Gastroesophageal sphincter (tissue), 3 donors: ENCODE data around the gene HDAC4.

Experiments used
- EP300 ChIP-seq: sonication (generic); formaldehyde crosslinking; IDR thresholded peaks from one replicate; pipeline ENCODE4 v1.6.1; 2017; ENCODE audit warnings: antibody characterized with exemption, mild to moderate bottlenecking
- POLR2A ChIP-seq, 2 donors: fragments of 450-650 bp; IDR thresholded peaks; one replicate each; pipeline ENCODE4 v1.6.1; 2017; ENCODE audit warnings: antibody characterized with exemption in 2 of 2, mild to moderate bottlenecking in 2 of 2, moderate library complexity in 1 of 2
- POLR2AphosphoS5 ChIP-seq: sonication (generic); formaldehyde crosslinking; IDR thresholded peaks from one replicate; pipeline ENCODE4 v1.6.1; 2017; ENCODE audit warnings: antibody characterized with exemption
- TF ChIP-seq, protein P1 (sequence below), 4 experiments: fragments of 200-600 bp in 2 of 4; fragments of 450-650 bp in 2 of 4; sonication (generic) in 1 of 4; IDR thresholded peaks; one replicate each; pipeline ENCODE4 v1.5.1; 2017 to 2019; ENCODE audit warnings: antibody characterized with exemption in 4 of 4, mild to moderate bottlenecking in 2 of 4, moderate library complexity in 2 of 4

DNA sequence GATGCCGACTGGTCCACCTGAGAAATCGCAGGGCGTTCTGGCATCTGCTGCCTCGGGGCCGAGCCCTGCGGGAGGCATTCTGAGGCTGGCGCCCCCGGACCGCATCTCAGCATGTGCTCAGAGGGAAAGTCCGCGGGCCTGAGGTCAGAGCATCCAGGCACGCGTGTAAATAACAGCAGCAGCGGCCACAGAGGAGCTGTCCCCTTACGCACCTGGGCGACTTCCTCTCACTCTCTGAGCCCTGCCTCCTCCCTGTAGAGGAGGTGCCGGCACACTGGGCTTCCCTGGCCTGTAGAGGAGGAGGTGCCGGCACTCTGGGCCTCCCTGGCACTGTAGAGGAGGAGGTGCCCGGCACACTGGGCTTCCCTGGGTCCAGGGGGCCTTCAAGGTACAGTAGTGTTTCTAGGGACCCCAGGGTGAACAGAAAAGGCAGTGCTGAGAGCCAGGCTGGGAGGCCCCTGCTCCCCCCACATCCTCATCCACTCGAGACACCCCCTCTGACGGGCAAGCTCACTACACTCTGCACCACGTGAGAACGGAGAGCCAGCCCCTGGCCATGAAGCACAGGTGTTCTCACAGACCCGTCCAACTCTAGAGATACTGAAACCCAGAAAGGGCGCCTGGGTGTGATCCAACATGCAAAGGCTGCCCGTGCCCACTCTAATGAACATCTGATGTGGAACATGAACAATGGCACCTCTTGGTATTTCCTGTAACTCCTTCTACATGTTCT is 263.5 kb downstream of the HDAC4 start:
- TF ChIP-seq EP300 (no peak), POLR2A (IDR thresholded peaks at IDR 0.05) (no peak), POLR2AphosphoS5 (no peak)
- TF ChIP-seq, protein P1, sequence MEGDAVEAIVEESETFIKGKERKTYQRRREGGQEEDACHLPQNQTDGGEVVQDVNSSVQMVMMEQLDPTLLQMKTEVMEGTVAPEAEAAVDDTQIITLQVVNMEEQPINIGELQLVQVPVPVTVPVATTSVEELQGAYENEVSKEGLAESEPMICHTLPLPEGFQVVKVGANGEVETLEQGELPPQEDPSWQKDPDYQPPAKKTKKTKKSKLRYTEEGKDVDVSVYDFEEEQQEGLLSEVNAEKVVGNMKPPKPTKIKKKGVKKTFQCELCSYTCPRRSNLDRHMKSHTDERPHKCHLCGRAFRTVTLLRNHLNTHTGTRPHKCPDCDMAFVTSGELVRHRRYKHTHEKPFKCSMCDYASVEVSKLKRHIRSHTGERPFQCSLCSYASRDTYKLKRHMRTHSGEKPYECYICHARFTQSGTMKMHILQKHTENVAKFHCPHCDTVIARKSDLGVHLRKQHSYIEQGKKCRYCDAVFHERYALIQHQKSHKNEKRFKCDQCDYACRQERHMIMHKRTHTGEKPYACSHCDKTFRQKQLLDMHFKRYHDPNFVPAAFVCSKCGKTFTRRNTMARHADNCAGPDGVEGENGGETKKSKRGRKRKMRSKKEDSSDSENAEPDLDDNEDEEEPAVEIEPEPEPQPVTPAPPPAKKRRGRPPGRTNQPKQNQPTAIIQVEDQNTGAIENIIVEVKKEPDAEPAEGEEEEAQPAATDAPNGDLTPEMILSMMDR (IDR thresholded peaks at IDR 0.05): no peak
